ENCODE results near the gene DHX8.
A peak's percentile ranks its signal among the peaks of the same experiment; 100 is the strongest.

The DHX8 gene

GRCh38 chr17:43456029-43456428 lies 27.7 kb upstream of the DHX8 start:
- no peak for TF ChIP-seq FOXP2 (optimal IDR thresholded peaks at IDR 0.05; ENCODE audit: borderline replicate concordance, extremely low read depth, extremely low read length, insufficient read depth)
- TF ChIP-seq SIN3A (IDR thresholded peaks at IDR 0.05; ENCODE audit: borderline replicate concordance, insufficient read depth, low read length), result no peak
- no peak for TF ChIP-seq POLR2AphosphoS5 (IDR thresholded peaks at IDR 0.05; ENCODE audit: low read depth, low read length)
- no peak for TF ChIP-seq TAF1 (IDR thresholded peaks at IDR 0.05; ENCODE audit: borderline replicate concordance, insufficient read depth, low read length)
- TF ChIP-seq, protein P1, sequence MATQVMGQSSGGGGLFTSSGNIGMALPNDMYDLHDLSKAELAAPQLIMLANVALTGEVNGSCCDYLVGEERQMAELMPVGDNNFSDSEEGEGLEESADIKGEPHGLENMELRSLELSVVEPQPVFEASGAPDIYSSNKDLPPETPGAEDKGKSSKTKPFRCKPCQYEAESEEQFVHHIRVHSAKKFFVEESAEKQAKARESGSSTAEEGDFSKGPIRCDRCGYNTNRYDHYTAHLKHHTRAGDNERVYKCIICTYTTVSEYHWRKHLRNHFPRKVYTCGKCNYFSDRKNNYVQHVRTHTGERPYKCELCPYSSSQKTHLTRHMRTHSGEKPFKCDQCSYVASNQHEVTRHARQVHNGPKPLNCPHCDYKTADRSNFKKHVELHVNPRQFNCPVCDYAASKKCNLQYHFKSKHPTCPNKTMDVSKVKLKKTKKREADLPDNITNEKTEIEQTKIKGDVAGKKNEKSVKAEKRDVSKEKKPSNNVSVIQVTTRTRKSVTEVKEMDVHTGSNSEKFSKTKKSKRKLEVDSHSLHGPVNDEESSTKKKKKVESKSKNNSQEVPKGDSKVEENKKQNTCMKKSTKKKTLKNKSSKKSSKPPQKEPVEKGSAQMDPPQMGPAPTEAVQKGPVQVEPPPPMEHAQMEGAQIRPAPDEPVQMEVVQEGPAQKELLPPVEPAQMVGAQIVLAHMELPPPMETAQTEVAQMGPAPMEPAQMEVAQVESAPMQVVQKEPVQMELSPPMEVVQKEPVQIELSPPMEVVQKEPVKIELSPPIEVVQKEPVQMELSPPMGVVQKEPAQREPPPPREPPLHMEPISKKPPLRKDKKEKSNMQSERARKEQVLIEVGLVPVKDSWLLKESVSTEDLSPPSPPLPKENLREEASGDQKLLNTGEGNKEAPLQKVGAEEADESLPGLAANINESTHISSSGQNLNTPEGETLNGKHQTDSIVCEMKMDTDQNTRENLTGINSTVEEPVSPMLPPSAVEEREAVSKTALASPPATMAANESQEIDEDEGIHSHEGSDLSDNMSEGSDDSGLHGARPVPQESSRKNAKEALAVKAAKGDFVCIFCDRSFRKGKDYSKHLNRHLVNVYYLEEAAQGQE (IDR thresholded peaks at IDR 0.05; ENCODE audit: insufficient read depth in 1 of 2, low read depth in 2 of 2, low read length in 2 of 2), result no peak

DNA sequence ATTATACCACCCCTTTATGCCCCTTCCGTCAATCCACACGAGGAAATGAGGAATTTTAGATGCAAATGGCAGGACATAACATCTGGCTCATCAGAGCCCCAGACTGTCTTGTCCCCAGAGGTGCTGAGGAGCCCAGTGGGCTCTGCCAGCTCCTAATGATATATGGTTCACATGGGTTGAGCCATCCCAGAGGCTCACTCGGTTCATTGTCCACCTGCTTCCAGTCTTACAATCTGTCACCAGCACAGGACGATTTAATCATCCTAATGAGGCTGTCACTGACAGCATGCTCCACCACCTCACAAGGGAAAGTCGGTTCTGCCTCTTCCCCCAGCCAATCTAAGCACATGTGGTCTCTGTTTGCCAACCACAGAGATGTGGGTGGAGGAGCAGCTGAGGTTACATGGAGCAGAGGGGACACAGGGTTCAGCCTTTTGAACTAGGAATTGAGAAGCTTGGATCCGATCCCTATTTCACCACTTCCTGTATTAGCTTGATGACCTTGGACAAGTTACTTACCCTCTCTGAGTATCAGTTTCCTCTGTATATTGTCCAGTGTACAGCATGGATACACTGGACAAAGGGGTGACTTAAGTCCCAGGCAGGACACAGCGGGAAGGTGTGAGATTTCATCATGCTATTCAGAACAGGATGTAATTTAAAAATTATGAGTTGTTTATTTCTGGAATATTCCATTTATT lies 27.0 kb upstream of the DHX8 start:
- TF ChIP-seq, protein P1 (IDR thresholded peaks at IDR 0.05; ENCODE audit: insufficient read depth in 1 of 2, low read depth in 2 of 2, low read length in 2 of 2), result 0 out of 4 replicates have a peak, but pooled peaks of 1 of the 2 experiments have one; percentile 30
- TF ChIP-seq POLR2AphosphoS5 (IDR thresholded peaks at IDR 0.05; ENCODE audit: low read depth, low read length), result no peak
- TF ChIP-seq SIN3A (IDR thresholded peaks at IDR 0.05; ENCODE audit: borderline replicate concordance, insufficient read depth, low read length), result no peak
- peak; percentile 15 for TF ChIP-seq FOXP2 (optimal IDR thresholded peaks at IDR 0.05; ENCODE audit: borderline replicate concordance, extremely low read depth, extremely low read length, insufficient read depth)
- no peak for TF ChIP-seq TAF1 (IDR thresholded peaks at IDR 0.05; ENCODE audit: borderline replicate concordance, insufficient read depth, low read length)

GRCh38 chr17:43457362-43457692 lies 26.4 kb upstream of the DHX8 start:
- TF ChIP-seq, protein P1 (IDR thresholded peaks at IDR 0.05; ENCODE audit: insufficient read depth in 1 of 2, low read depth in 2 of 2, low read length in 2 of 2), result no peak
- no peak for TF ChIP-seq SIN3A (IDR thresholded peaks at IDR 0.05; ENCODE audit: borderline replicate concordance, insufficient read depth, low read length)
- TF ChIP-seq TAF1 (IDR thresholded peaks at IDR 0.05; ENCODE audit: borderline replicate concordance, insufficient read depth, low read length), result no peak

GRCh38 chr17:43461185-43461584 lies 22.6 kb upstream of the DHX8 start:
- TF ChIP-seq TAF1 (IDR thresholded peaks at IDR 0.05; ENCODE audit: borderline replicate concordance, insufficient read depth, low read length), result no peak
- TF ChIP-seq, protein P1 (IDR thresholded peaks at IDR 0.05; ENCODE audit: insufficient read depth in 1 of 2, low read depth in 2 of 2, low read length in 2 of 2), result no peak
- TF ChIP-seq POLR2AphosphoS5 (IDR thresholded peaks at IDR 0.05; ENCODE audit: low read depth, low read length), result no peak
- TF ChIP-seq FOXP2 (optimal IDR thresholded peaks at IDR 0.05; ENCODE audit: borderline replicate concordance, extremely low read depth, extremely low read length, insufficient read depth), result no peak
- TF ChIP-seq SIN3A (IDR thresholded peaks at IDR 0.05; ENCODE audit: borderline replicate concordance, insufficient read depth, low read length), result no peak

GRCh38 chr17:43463241-43463640 lies 20.5 kb upstream of the DHX8 start:
- no peak for TF ChIP-seq TAF1 (IDR thresholded peaks at IDR 0.05; ENCODE audit: borderline replicate concordance, insufficient read depth, low read length)
- no peak for TF ChIP-seq POLR2AphosphoS5 (IDR thresholded peaks at IDR 0.05; ENCODE audit: low read depth, low read length)
- no peak for TF ChIP-seq FOXP2 (optimal IDR thresholded peaks at IDR 0.05; ENCODE audit: borderline replicate concordance, extremely low read depth, extremely low read length, insufficient read depth)
- TF ChIP-seq, protein P1 (IDR thresholded peaks at IDR 0.05; ENCODE audit: insufficient read depth in 1 of 2, low read depth in 2 of 2, low read length in 2 of 2), result no peak
- no peak for TF ChIP-seq SIN3A (IDR thresholded peaks at IDR 0.05; ENCODE audit: borderline replicate concordance, insufficient read depth, low read length)

Measured in PFSK-1 (cell line).